ENCODE results near the gene DMD. TPM values are rescaled to one million over a fixed set of nuclear protein-coding genes. Genes with fewer than 3 reads are reported as not detected.

Gene DMD
- total RNA-seq, 1 experiment from 2014 or later, result 25.3 TPM

DNA sequence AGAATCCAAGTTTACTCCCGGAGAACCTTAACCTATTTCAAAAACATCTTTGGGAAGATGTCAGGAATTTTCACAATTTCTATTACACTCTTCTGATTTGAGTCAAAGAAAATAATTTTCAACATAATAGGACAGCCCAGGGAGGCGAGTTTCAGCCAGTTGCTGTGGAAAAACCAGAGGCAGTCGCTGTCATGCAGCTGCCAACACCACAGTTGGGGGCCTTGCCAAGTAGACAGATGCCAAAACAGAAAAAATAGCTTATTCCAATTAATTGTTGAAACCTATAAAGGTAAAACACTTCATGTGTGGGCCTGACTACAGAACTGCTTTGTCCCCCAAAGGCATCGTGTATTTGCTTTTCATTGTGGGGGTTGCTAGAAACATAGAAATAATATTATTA lies 225.8 kb downstream of the DMD start:
- H3K27ac ChIP-seq, result no peak overlapping the region
- H3F3A ChIP-seq (ENCODE audit: insufficient read depth, low read depth), result no peaks in the 10 kb centered on the region
- intact Hi-C loops (cut with micrococcal nuclease; ENCODE audit: unreplicated experiment), result no loop called here
- no peaks in the 10 kb centered on the region for H3K9me3 ChIP-seq (ENCODE audit: insufficient read depth, low read depth)
- BruUV-seq (replicated peaks), result no TSS peak
- H2AFZ ChIP-seq, result no peak overlapping the region
- ChIA-PET POLR2A (ENCODE audit: unreplicated experiment) (no interaction called here), CTCF (no interaction called here)
- no peak overlapping the region for H3K4me2 ChIP-seq
- H3K79me2 ChIP-seq (ENCODE audit: low read depth), result no peaks in the 10 kb centered on the region
- H3K36me3 ChIP-seq (ENCODE audit: low read depth), result no peaks in the 10 kb centered on the region
- TF ChIP-seq EZH2 (IDR thresholded peaks at IDR 0.05; ENCODE audit: low read depth), result no peak
- TF ChIP-seq, protein P1, sequence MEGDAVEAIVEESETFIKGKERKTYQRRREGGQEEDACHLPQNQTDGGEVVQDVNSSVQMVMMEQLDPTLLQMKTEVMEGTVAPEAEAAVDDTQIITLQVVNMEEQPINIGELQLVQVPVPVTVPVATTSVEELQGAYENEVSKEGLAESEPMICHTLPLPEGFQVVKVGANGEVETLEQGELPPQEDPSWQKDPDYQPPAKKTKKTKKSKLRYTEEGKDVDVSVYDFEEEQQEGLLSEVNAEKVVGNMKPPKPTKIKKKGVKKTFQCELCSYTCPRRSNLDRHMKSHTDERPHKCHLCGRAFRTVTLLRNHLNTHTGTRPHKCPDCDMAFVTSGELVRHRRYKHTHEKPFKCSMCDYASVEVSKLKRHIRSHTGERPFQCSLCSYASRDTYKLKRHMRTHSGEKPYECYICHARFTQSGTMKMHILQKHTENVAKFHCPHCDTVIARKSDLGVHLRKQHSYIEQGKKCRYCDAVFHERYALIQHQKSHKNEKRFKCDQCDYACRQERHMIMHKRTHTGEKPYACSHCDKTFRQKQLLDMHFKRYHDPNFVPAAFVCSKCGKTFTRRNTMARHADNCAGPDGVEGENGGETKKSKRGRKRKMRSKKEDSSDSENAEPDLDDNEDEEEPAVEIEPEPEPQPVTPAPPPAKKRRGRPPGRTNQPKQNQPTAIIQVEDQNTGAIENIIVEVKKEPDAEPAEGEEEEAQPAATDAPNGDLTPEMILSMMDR (conservative IDR thresholded peaks at IDR 0.05), result no peak
- DNase-seq, result no peak
- H3K9me2 ChIP-seq (ENCODE audit: insufficient read depth), result no peaks in the 10 kb centered on the region
- H3K27me3 ChIP-seq (ENCODE audit: insufficient read depth, low read depth), result no peaks in the 10 kb centered on the region
- H3K4me1 ChIP-seq (replicated peaks; ENCODE audit: insufficient read depth), result no peaks in the 10 kb centered on the region
- H3K4me3 ChIP-seq, result no peak overlapping the region
- no peaks in the 10 kb centered on the region for H4K20me1 ChIP-seq (ENCODE audit: insufficient read depth)

DNA sequence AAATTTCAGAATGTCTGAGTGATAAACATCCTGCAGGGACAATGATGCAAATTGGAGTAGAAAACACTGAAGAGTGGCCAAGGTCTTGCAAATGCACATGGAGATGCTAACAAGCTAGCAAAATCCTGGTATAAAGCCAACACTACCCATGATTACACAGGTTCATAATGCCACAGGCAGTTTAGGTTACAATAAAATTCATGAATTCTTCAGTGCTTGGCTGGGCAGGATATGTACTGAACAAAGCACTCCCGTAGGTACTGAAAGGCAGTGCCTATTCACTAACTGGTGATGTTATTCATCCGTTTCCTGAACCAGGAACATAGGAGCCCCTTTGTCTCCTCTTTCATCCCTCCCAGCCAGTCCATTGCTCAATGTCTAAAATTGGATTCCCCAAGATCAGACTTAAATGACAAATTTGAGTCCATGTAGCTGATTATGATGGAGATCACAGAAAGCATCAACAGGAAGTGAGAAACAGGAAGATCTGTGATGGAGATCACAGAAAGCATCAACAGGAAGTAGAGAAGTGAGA lies 244.5 kb downstream of the DMD start:
- Histone ChIP-seq H3K4me2 (no peak overlapping the region), H3K27me3 (ENCODE audit: insufficient read depth, low read depth) (no peaks in the 10 kb centered on the region), H3K36me3 (ENCODE audit: low read depth) (no peaks in the 10 kb centered on the region), H3K9me3 (ENCODE audit: insufficient read depth, low read depth) (no peaks in the 10 kb centered on the region), H3K79me2 (ENCODE audit: low read depth) (no peaks in the 10 kb centered on the region), H3F3A (ENCODE audit: insufficient read depth, low read depth) (no peaks in the 10 kb centered on the region), H3K27ac (no peak overlapping the region), H2AFZ (no peak overlapping the region), H3K4me1 (replicated peaks; ENCODE audit: insufficient read depth) (no peaks in the 10 kb centered on the region), H3K9me2 (ENCODE audit: insufficient read depth) (no peaks in the 10 kb centered on the region), H3K4me3 (no peak overlapping the region), H4K20me1 (ENCODE audit: insufficient read depth) (no peaks in the 10 kb centered on the region; the same call in 1 of the 2 replicates)
- CTCF ChIA-PET, result no interaction called here
- intact Hi-C loops (cut with micrococcal nuclease; ENCODE audit: unreplicated experiment), result no loop called here
- DNase-seq, result no peak
- BruUV-seq (replicated peaks), result no TSS peak
- no peak for TF ChIP-seq EZH2 (IDR thresholded peaks at IDR 0.05; ENCODE audit: low read depth)
- TF ChIP-seq, protein P1 (conservative IDR thresholded peaks at IDR 0.05), result no peak
- POLR2A ChIA-PET (ENCODE audit: unreplicated experiment), result no interaction called here

DNA sequence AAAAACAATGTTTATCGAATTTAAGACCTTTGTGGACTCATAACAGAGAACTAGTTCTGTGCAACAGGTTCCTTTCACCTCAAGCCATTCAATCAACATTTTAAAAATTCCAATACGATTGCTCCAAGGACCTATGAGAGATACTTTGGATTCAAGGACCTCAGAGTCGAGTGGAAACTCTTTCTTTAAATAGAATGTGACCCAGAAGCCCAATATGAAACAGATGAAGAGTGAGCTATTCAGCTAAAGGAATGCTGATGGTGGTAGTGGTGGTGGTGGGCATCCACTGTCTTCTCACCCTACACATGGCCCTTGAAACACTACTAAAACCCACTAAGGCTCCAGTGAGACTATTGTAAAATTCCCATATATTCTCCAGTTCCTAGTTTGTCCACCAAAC lies 257.2 kb downstream of the DMD start:
- POLR2A ChIA-PET (ENCODE audit: unreplicated experiment), result no interaction called here
- TF ChIP-seq, protein P1 (conservative IDR thresholded peaks at IDR 0.05), result no peak
- TF ChIP-seq EZH2 (IDR thresholded peaks at IDR 0.05; ENCODE audit: low read depth), result no peak
- no peak overlapping the region for H3K4me3 ChIP-seq
- H4K20me1 ChIP-seq (ENCODE audit: insufficient read depth), result no peaks in the 10 kb centered on the region
- H3K4me1 ChIP-seq (replicated peaks; ENCODE audit: insufficient read depth), result no peaks in the 10 kb centered on the region
- BruUV-seq (replicated peaks), result no TSS peak
- H3K9me2 ChIP-seq (ENCODE audit: insufficient read depth), result no peaks in the 10 kb centered on the region
- H3F3A ChIP-seq (ENCODE audit: insufficient read depth, low read depth), result no peaks in the 10 kb centered on the region
- no peaks in the 10 kb centered on the region for H3K27me3 ChIP-seq (ENCODE audit: insufficient read depth, low read depth)
- no peak for DNase-seq
- H3K36me3 ChIP-seq (ENCODE audit: low read depth), result no peaks in the 10 kb centered on the region
- no peak overlapping the region for H3K4me2 ChIP-seq
- intact Hi-C loops (cut with micrococcal nuclease; ENCODE audit: unreplicated experiment), result no loop called here
- H2AFZ ChIP-seq, result no peak overlapping the region
- no peaks in the 10 kb centered on the region for H3K9me3 ChIP-seq (ENCODE audit: insufficient read depth, low read depth)
- H3K79me2 ChIP-seq (ENCODE audit: low read depth), result no peaks in the 10 kb centered on the region
- CTCF ChIA-PET, result interaction anchor here (0.6 kb wide), 1 partner anchor 141 kb away, joined by 3 read pairs; no protein-coding TSS in a partner anchor
- H3K27ac ChIP-seq, result no peak overlapping the region
